ENCODE results near the gene CDK9.

CDK9 gene

DNA sequence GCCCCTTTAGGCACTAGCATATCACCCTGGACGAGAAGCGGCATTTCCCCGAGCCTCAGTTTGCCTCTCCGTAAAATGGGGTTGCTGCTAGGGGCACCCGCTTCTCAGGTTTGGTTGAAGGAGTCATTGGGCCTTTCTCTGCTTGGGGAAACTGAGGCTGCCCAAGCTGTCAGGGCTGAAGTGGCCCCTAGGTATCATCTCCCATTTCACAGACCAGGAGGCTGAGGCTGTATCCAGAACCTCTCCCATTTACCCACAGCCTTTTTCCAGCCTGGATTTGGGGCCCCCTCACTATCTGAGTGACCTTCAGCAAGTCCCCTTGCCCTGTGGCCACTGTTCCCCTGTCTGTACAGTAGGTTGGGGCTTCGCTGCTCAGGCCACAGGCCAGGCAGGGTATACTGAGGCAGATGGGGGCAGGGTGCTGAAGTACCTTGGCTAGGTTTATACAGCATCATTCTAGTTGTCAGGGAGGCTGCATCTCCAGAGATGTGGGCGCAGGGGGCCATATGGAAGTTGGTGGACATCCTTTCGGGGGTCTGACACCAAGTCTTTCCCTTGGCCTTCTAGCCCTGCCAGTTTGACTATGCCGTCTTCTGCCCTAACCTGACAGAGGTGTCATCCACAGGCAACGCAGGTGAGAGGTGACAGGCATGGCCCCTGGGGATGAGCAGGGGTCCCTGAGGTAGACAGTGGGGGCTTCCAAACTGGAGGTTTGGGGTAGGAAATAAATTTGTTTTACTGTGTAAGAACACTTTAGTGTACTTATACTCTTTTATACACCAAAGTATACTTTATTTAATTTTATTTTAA is 24.7 kb downstream of the CDK9 start:
- Histone ChIP-seq H3K27me3 (ENCODE audit: control insufficient read depth in 1 of 2, insufficient read depth in 2 of 2, low read length in 2 of 2) (no peaks in the 10 kb centered on the region), H3K9me3 (ENCODE audit: low read length) (no peaks in the 10 kb centered on the region), H3K36me3 (ENCODE audit: insufficient read depth, low read length) (peaks cover 58% of the 10 kb centered on the region), H3K27ac (ENCODE audit: low read depth, low read length) (no peak overlapping the region), H3K4me1 (ENCODE audit: insufficient read depth, low read length) (peaks cover 4% of the 10 kb centered on the region), H3K9ac (ENCODE audit: low read length) (no peak overlapping the region), H3K4me3 (ENCODE audit: low read depth in 1 of 2, low read length in 2 of 2) (no peak overlapping the region)

DNA sequence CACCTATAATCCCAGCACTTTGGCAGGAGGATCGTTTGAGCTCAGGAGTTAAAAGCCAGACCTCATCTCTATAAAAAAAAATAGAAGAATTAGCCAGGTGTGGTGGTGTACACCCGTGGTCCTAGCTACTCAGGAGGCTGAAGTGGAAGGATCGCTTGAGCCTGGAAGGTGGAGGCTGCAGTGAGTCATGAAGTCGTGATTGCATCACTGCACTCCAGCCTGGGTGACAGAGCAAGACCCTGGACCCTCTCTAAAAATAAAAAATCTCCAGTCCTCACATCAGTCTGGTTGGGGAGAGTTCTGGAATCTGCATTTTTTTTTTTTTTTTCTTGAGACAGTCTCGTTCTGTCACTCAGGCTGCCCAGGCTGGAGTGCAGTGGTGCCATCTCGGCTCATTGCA is 26.2 kb downstream of the CDK9 start:
- peaks cover 4% of the 10 kb centered on the region for H3K4me1 ChIP-seq (ENCODE audit: insufficient read depth, low read length)
- no peak overlapping the region for H3K4me3 ChIP-seq (ENCODE audit: low read depth in 1 of 2, low read length in 2 of 2)
- no peak overlapping the region for H3K9ac ChIP-seq (ENCODE audit: low read length)
- H3K27ac ChIP-seq (ENCODE audit: low read depth, low read length): no peak overlapping the region
- H3K27me3 ChIP-seq (ENCODE audit: control insufficient read depth in 1 of 2, insufficient read depth in 2 of 2, low read length in 2 of 2): no peaks in the 10 kb centered on the region
- no peaks in the 10 kb centered on the region for H3K9me3 ChIP-seq (ENCODE audit: low read length)
- H3K36me3 ChIP-seq (ENCODE audit: insufficient read depth, low read length): peaks cover 67% of the 10 kb centered on the region

DNA sequence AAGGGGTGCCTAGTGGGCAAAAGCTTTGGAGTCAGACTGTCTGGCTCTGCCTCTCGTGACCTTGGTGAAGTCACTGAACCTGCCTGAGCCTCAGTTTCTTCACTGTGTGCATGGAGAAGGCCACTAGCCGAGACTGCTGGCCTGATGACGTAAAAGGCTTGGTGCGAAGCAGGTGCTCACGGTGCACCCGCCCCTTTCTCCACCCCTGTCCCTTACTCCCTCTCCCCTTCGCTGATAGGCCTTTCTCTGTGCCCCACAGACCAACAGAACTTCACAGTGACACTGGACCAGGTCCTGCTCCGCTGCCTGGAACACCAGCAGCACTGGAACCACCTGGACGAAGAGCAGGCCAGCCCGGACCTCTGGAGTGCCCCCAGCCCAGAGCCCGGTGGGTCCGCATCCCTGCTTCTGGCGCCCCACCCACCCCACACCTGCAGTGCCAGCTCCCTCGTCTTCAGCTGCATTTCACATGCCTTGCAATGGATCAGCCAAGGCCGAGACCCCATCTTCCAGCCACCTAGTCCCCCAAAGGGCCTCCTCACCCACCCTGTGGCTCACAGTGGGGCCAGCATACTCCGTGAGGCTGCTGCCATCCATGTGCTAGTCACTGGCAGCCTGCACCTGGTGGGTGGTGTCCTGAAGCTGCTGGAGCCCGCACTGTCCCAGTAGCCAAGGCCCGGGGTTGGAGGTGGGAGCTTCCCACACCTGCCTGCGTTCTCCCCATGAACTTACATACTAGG is 27.3 kb downstream of the CDK9 start:
- Histone ChIP-seq H3K36me3 (ENCODE audit: insufficient read depth, low read length) (peaks cover 67% of the 10 kb centered on the region), H3K9me3 (ENCODE audit: low read length) (no peaks in the 10 kb centered on the region), H3K27ac (ENCODE audit: low read depth, low read length) (no peak overlapping the region), H3K9ac (ENCODE audit: low read length) (no peak overlapping the region), H3K4me1 (ENCODE audit: insufficient read depth, low read length) (peaks cover 4% of the 10 kb centered on the region), H3K4me3 (ENCODE audit: low read depth in 1 of 2, low read length in 2 of 2) (no peak overlapping the region), H3K27me3 (ENCODE audit: control insufficient read depth in 1 of 2, insufficient read depth in 2 of 2, low read length in 2 of 2) (no peaks in the 10 kb centered on the region)

DNA sequence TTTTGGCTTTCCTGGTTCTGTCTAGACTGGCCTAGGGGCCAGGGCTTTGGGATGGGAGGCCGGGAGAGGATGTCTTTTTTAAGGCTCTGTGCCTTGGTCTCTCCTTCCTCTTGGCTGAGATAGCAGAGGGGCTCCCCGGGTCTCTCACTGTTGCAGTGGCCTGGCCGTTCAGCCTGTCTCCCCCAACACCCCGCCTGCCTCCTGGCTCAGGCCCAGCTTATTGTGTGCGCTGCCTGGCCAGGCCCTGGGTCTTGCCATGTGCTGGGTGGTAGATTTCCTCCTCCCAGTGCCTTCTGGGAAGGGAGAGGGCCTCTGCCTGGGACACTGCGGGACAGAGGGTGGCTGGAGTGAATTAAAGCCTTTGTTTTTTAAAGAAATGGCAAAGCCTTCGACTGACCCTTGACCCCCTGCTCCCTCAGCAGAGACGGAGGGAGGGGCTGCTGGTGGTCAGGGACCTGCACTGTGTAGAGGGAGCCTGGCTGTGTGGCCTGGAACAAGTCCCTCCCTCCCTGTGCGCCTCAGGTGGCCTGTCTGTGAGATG is 27.9 kb downstream of the CDK9 start:
- no peaks in the 10 kb centered on the region for H3K27me3 ChIP-seq (ENCODE audit: control insufficient read depth in 1 of 2, insufficient read depth in 2 of 2, low read length in 2 of 2)
- peaks cover 62% of the 10 kb centered on the region for H3K36me3 ChIP-seq (ENCODE audit: insufficient read depth, low read length)
- no peaks in the 10 kb centered on the region for H3K9me3 ChIP-seq (ENCODE audit: low read length)
- peaks cover 4% of the 10 kb centered on the region for H3K4me1 ChIP-seq (ENCODE audit: insufficient read depth, low read length)
- no peak overlapping the region for H3K4me3 ChIP-seq (ENCODE audit: low read depth in 1 of 2, low read length in 2 of 2)
- no peak overlapping the region for H3K9ac ChIP-seq (ENCODE audit: low read length)
- H3K27ac ChIP-seq (ENCODE audit: low read depth, low read length): no peak overlapping the region

DNA sequence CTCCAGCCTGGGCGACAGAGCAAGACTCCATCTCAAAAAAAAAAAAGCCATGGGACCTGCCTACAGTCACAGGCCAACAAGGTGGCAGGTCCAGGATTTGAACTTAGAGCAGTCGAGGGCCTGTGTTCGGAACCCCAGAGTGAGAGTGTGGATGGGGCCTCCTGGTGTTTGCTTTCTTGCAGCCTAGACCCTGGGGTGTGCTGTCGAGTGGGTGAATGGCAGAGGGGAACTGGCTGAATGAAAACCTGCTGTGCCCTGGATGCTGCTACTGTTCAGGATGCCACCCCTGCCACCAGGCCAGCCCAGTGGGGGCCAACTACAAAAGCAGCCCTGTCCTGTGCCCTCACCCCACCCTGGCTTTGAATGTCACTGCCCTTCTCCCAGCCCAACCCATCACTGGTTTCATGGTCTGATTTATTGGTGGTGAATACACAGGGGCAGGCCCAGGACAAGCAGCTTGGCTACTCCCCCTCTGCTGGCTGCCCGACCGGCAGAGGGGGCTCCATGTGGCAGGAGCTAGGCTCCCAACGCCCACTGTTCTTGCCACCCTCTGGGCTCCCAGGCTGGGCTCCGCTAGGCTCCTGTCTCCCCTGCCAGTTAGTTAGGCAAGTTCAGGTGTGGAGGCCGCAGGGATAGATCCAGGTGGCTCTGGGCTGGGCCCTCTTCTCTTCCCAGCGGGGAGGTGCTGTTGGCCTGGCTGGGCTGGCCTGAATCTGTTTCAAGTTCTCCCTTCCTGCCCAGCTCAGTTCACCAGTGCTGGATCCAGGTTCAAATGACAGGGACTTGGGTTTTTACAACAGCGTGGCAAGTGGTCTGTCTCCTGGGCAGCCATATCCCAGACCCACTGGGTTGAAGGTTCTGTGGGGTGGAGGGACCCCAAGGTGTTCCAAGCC is 29.0 kb downstream of the CDK9 start:
- H3K4me3 ChIP-seq (ENCODE audit: low read depth in 1 of 2, low read length in 2 of 2): no peak overlapping the region
- no peak overlapping the region for H3K27ac ChIP-seq (ENCODE audit: low read depth, low read length)
- peaks cover 57% of the 10 kb centered on the region for H3K36me3 ChIP-seq (ENCODE audit: insufficient read depth, low read length)

DNA sequence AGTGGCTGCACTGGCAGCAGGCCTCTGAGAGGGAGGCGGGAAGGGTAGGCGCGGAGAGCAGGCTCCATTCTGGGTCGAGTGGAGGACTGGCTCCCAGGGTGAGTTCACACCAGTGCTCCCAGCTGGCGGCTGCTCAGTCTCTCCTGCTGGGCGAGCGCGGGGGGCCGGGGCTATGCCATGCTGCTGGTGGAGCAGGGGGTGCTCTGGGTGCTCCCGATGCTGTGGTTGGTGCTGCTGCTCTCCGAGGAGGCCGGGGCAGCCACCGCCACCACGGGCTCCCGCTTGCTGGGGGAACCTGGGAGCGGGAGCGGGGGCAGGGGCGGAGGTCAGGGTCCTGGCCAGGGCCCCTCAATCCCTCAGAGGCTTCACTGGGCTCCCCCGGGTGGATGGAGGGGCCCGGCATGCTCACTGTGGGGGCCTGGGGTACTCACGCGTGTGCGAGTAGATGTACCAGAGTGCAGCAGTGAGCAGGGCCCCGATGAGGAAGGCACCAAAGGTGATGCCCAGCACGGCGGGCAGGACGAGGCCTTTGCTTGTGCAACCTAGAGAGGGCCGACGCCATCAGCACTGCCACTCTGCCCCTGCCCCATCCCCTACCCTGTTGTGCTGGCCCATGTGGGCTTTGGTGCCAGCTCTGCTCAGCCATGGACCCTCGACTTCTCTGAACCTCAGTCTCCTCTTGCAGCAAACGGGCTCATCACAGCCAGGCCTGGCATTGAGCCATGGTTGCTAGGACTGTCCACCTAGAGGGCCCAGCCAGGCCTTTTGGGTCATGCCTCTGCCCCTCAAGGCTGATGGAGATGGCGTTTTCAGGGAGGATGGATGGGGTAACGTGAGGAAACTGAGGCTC is 29.9 kb downstream of the CDK9 start:
- Histone ChIP-seq H3K4me1 (ENCODE audit: insufficient read depth, low read length) (no peaks in the 10 kb centered on the region), H3K9me3 (ENCODE audit: low read length) (no peaks in the 10 kb centered on the region), H3K27ac (ENCODE audit: low read depth, low read length) (no peak overlapping the region), H3K4me3 (ENCODE audit: low read depth in 1 of 2, low read length in 2 of 2) (no peak overlapping the region), H3K36me3 (ENCODE audit: insufficient read depth, low read length) (peaks cover 53% of the 10 kb centered on the region), H3K9ac (ENCODE audit: low read length) (no peak overlapping the region), H3K27me3 (ENCODE audit: control insufficient read depth in 1 of 2, insufficient read depth in 2 of 2, low read length in 2 of 2) (no peaks in the 10 kb centered on the region)

More for the DNA sequence above, 29.0 kb downstream of the CDK9 start:
- Histone ChIP-seq H3K9me3 (ENCODE audit: low read length) (no peaks in the 10 kb centered on the region), H3K9ac (ENCODE audit: low read length) (no peak overlapping the region), H3K27me3 (ENCODE audit: control insufficient read depth in 1 of 2, insufficient read depth in 2 of 2, low read length in 2 of 2) (no peaks in the 10 kb centered on the region), H3K4me1 (ENCODE audit: insufficient read depth, low read length) (no peaks in the 10 kb centered on the region)

DNA sequence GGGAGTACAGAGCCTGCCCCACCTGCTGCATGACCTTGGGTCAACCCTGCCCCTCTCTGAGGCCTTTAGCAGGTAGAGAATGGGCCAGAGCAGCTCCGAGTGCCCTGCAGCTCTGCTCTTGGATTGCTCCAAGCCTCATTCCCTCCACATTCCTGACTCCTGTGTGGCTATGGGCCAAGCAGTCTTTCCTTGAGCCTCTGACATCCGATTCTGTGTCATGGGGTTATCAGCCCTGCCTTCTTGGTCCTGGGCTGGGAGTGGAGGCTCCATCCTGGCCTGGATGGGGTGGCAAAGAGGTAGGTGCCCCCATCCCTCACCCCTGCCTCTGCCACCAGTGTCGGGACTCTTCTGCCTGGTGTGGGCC is 30.5 kb downstream of the CDK9 start:
- no peak overlapping the region for H3K4me3 ChIP-seq (ENCODE audit: low read depth in 1 of 2, low read length in 2 of 2)
- no peaks in the 10 kb centered on the region for H3K4me1 ChIP-seq (ENCODE audit: insufficient read depth, low read length)
- no peaks in the 10 kb centered on the region for H3K27me3 ChIP-seq (ENCODE audit: control insufficient read depth in 1 of 2, insufficient read depth in 2 of 2, low read length in 2 of 2)
- H3K27ac ChIP-seq (ENCODE audit: low read depth, low read length): no peak overlapping the region
- H3K36me3 ChIP-seq (ENCODE audit: insufficient read depth, low read length): peaks cover 53% of the 10 kb centered on the region
- H3K9ac ChIP-seq (ENCODE audit: low read length): no peak overlapping the region
- H3K9me3 ChIP-seq (ENCODE audit: low read length): no peaks in the 10 kb centered on the region

DNA sequence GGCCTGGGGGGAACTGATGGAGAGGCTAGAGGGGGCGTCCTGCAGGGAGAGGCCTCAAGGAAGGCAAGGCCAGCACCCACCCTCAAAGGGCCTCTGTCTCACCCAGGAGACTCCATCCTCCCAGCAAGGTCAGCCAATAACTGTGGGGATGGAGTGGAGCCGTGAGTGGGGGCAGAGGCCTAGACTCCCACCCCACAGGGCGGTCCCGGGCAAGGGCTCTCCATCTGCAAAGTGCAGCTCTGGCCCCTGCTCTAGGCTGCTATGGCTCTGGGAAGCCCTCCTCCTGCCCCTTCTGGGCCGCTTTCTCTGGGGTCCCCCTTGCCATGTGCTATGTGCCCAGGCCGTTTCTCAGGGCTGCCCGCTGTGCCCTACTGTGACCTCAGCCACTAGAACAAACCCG is 30.9 kb downstream of the CDK9 start:
- Histone ChIP-seq H3K4me1 (ENCODE audit: insufficient read depth, low read length) (no peaks in the 10 kb centered on the region), H3K9ac (ENCODE audit: low read length) (no peak overlapping the region), H3K27ac (ENCODE audit: low read depth, low read length) (no peak overlapping the region), H3K27me3 (ENCODE audit: control insufficient read depth in 1 of 2, insufficient read depth in 2 of 2, low read length in 2 of 2) (no peaks in the 10 kb centered on the region), H3K4me3 (ENCODE audit: low read depth in 1 of 2, low read length in 2 of 2) (no peak overlapping the region), H3K9me3 (ENCODE audit: low read length) (no peaks in the 10 kb centered on the region), H3K36me3 (ENCODE audit: insufficient read depth, low read length) (peaks cover 53% of the 10 kb centered on the region)

DNA sequence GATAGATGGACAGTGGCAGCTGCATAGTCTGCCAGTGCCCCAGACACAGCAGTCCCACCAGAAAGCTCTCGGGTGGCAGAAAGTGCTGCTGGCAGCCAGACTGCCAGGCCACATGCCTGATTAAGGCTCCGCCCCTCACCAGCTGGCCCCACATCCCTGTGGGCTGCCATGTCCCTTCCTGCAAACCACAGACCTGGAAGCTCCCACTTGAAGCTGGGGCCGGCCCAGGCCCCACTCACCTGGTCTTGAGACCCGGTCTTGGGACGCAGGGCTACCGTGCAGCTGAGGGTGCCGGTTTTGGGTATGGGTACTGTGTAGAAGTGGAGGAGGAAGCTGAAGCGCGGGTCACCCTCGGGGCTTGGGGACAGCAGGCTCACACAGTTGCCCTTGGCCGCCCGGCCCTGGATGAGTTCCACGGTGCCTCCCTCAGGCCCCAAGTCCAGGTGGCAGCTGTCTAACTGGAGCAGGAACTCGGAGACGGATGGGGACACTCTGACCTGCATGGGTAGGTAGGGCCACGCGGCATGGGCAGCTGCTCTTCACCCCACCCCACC is 32.1 kb downstream of the CDK9 start:
- H3K36me3 ChIP-seq (ENCODE audit: insufficient read depth, low read length): peaks cover 42% of the 10 kb centered on the region

DNA sequence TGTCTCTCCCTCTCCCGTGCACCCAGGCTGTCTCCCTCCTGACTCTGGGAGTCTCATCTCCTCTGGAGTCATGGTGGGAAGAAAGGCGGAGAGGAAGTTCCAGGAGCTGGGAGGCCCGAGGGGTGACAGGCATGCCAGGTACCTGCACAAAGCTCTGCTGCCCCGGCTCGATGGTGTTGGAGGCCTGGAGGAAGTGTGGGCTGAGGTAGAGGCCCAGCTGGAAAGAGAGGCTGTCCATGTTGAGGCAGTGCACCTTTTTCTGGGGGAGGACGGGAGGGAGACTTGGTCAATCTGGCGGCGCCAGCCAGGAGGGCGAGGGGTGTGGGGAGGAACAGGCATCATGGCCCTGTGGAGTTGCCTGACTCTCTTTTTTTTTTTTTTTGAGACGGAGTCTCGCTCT is 32.7 kb downstream of the CDK9 start:
- H3K9me3 ChIP-seq (ENCODE audit: low read length): no peaks in the 10 kb centered on the region
- H3K4me1 ChIP-seq (ENCODE audit: insufficient read depth, low read length): no peaks in the 10 kb centered on the region
- H3K36me3 ChIP-seq (ENCODE audit: insufficient read depth, low read length): peaks cover 36% of the 10 kb centered on the region
- H3K4me3 ChIP-seq (ENCODE audit: low read depth in 1 of 2, low read length in 2 of 2): no peak overlapping the region
- no peak overlapping the region for H3K9ac ChIP-seq (ENCODE audit: low read length)
- H3K27ac ChIP-seq (ENCODE audit: low read depth, low read length): no peak overlapping the region
- no peaks in the 10 kb centered on the region for H3K27me3 ChIP-seq (ENCODE audit: control insufficient read depth in 1 of 2, insufficient read depth in 2 of 2, low read length in 2 of 2)

More for the DNA sequence above, 32.1 kb downstream of the CDK9 start:
- Histone ChIP-seq H3K27ac (ENCODE audit: low read depth, low read length) (no peak overlapping the region), H3K27me3 (ENCODE audit: control insufficient read depth in 1 of 2, insufficient read depth in 2 of 2, low read length in 2 of 2) (no peaks in the 10 kb centered on the region), H3K4me3 (ENCODE audit: low read depth in 1 of 2, low read length in 2 of 2) (no peak overlapping the region), H3K9ac (ENCODE audit: low read length) (no peak overlapping the region), H3K9me3 (ENCODE audit: low read length) (no peaks in the 10 kb centered on the region), H3K4me1 (ENCODE audit: insufficient read depth, low read length) (no peaks in the 10 kb centered on the region)
